ENCODE measurements around the gene SH3GL1. TPM values are rescaled to one million over a fixed set of nuclear protein-coding genes. Genes with fewer than 3 reads are reported as not detected.

SH3GL1 gene
- total and polyA plus RNA-seq, 2 of the 4 experiments (the other 2 are of a cell fraction), result 28.1 to 138 TPM

GRCh38 chr19:4313847-4314490 lies 86.4 kb downstream of the SH3GL1 start:
- no peak for TF ChIP-seq SMC3 (IDR thresholded peaks at IDR 0.05; ENCODE audit: low read depth, low read length)
- TF ChIP-seq FOS (IDR thresholded peaks at IDR 0.05; ENCODE audit: low read depth, low read length), result no peak
- no peak for TF ChIP-seq POLR2A (IDR thresholded peaks at IDR 0.05; ENCODE audit: low read depth, low read length)
- no peak for TF ChIP-seq RCOR1 (IDR thresholded peaks at IDR 0.05; ENCODE audit: insufficient replicate concordance, low read length)
- Histone ChIP-seq H3K27ac (ENCODE audit: insufficient read depth, low read length) (no peak overlapping the region), H3K4ac (ENCODE audit: low read depth, low read length) (no peak overlapping the region), H2AFZ (replicated peaks; ENCODE audit: low read length, poor library complexity) (no peak overlapping the region), H2BK20ac (ENCODE audit: low read depth, low read length) (no peak overlapping the region), H2BK15ac (ENCODE audit: low read depth, low read length) (no peak overlapping the region), H3K23ac (ENCODE audit: low read depth, low read length) (no peak overlapping the region), H3K27me3 (ENCODE audit: control insufficient read depth, insufficient read depth, low read length) (no peaks in the 10 kb centered on the region), H3K9me3 (ENCODE audit: control insufficient read depth, insufficient read depth, low read length) (no peaks in the 10 kb centered on the region), H2BK120ac (ENCODE audit: low read depth, low read length) (no peak overlapping the region), H2BK5ac (ENCODE audit: low read depth, low read length, poor library complexity, severe bottlenecking) (no peak overlapping the region), H2AK5ac (ENCODE audit: low read depth, low read length) (no peak overlapping the region), H3K4me3 (ENCODE audit: insufficient read depth, low read depth, low read length) (no peak overlapping the region), H3K36me3 (ENCODE audit: control insufficient read depth, insufficient read depth, low read length) (peaks cover 10% of the 10 kb centered on the region; the same call in 1 of the 2 replicates), H3K9ac (ENCODE audit: low read depth, low read length) (no peak overlapping the region), H3K18ac (ENCODE audit: low read depth, low read length) (no peak overlapping the region), H4K8ac (ENCODE audit: low read depth in 2 of 2, low read length in 2 of 2) (no peak overlapping the region), H2AK9ac (replicated peaks; ENCODE audit: low read depth, low read length, poor library complexity) (no peak overlapping the region), H3K4me2 (ENCODE audit: low read depth, low read length) (no peak overlapping the region), H3K4me1 (ENCODE audit: control insufficient read depth, insufficient read depth, low read length) (no peaks in the 10 kb centered on the region), H3K79me1 (ENCODE audit: low read depth in 1 of 2, low read length in 2 of 2) (no peaks in the 10 kb centered on the region; a peak in 1 of 4 replicates), H3K14ac (replicated peaks; ENCODE audit: low read depth, low read length) (no peak overlapping the region), H4K91ac (ENCODE audit: insufficient read depth, low read depth, low read length) (no peak overlapping the region), H3K9me1 (ENCODE audit: insufficient read depth, low read length) (no peaks in the 10 kb centered on the region), H4K5ac (ENCODE audit: low read depth, low read length) (no peak overlapping the region), H3K56ac (ENCODE audit: extremely low read depth, insufficient read depth, low read length) (no peak overlapping the region), H4K20me1 (ENCODE audit: insufficient read depth, low read length) (no peaks in the 10 kb centered on the region)
- ChIA-PET POLR2A (ENCODE audit: unreplicated experiment) (no interaction called here), CTCF (no interaction called here)
- ATAC-seq (ENCODE audit: low read depth) (no peak), DNase-seq (no peak)
- intact Hi-C loops (cut with micrococcal nuclease) (no loop called here), in situ Hi-C loops (cut with MboI; ENCODE audit: low sequenced_read_pairs) (no loop called here), dilution Hi-C loops (cut with HindIII; ENCODE audit: low sequenced_read_pairs, unreplicated experiment) (no loop called here)
- 94% methylated on average over 3 of the region's 12 CpGs; no CpG with 5 or more reads in 1 of the 2 experiments for WGBS, 2 experiments (ENCODE audit: extremely low coverage in 2 of 2, insufficient read length in 1 of 2)
- BruUV-seq (replicated peaks), result no TSS peak

Small RNA genes within 50 kb of the gene (microRNA-seq; reads per million reads assigned to microRNA genes)
- gene MIR4746 (ENCODE audit: insufficient read depth in 1 of 2, insufficient read length in 1 of 2, unreplicated experiment in 1 of 2), result 0 to 2.2 reads per million in 2 experiments

Small RNA genes within 50 kb of the gene (small RNA-seq; reads per million reads assigned to genes)
- gene MIR4746, result 0 reads per million in 5 experiments

Other genes starting within 250 kb of the SH3GL1 start
- gene CREB3L3, start 246.9 kb downstream of the SH3GL1 start, total RNA-seq (2012; rRNA removed), result not detected in 2 replicates
- not detected in 2 replicates for gene CREB3L3, start 246.9 kb downstream of the SH3GL1 start, polyA plus RNA-seq (2012; rRNA removed)
- 3.9 and 6.1 TPM in 2 replicates for gene SIRT6, start 218.0 kb downstream of the SH3GL1 start, total RNA-seq (2012; rRNA removed)
- gene SIRT6, start 218.0 kb downstream of the SH3GL1 start, polyA plus RNA-seq (2012; rRNA removed), result 25.3 and 31.6 TPM in 2 replicates
- 0.18 and 0.28 TPM in 2 replicates for gene ANKRD24, start 217.9 kb downstream of the SH3GL1 start, total RNA-seq (2012; rRNA removed)
- gene ANKRD24, start 217.9 kb downstream of the SH3GL1 start, polyA plus RNA-seq (2012; rRNA removed), result 0.21 and 0.29 TPM in 2 replicates
- gene EBI3, start 171.0 kb downstream of the SH3GL1 start, total RNA-seq (2012; rRNA removed), result 0.28 and 0.36 TPM in 2 replicates
- gene EBI3, start 171.0 kb downstream of the SH3GL1 start, polyA plus RNA-seq (2012; rRNA removed), result 2.7 and 3.0 TPM in 2 replicates
- 15.6 and 20.3 TPM in 2 replicates for gene YJU2, start 153.5 kb downstream of the SH3GL1 start, total RNA-seq (2012; rRNA removed)
- gene YJU2, start 153.5 kb downstream of the SH3GL1 start, polyA plus RNA-seq (2012; rRNA removed), result 18.8 and 18.9 TPM in 2 replicates
- gene SHD, start 121.3 kb downstream of the SH3GL1 start, total RNA-seq (2012; rRNA removed), result not detected in 2 replicates
- not detected in 2 replicates for gene SHD, start 121.3 kb downstream of the SH3GL1 start, polyA plus RNA-seq (2012; rRNA removed)
- gene TMIGD2, start 98.2 kb downstream of the SH3GL1 start, total RNA-seq (2012; rRNA removed), result not detected in 2 replicates
- gene TMIGD2, start 98.2 kb downstream of the SH3GL1 start, polyA plus RNA-seq (2012; rRNA removed), result not detected in 2 replicates
- 17.4 and 19.2 TPM in 2 replicates for gene FSD1, start 95.9 kb downstream of the SH3GL1 start, total RNA-seq (2012; rRNA removed)
- gene FSD1, start 95.9 kb downstream of the SH3GL1 start, polyA plus RNA-seq (2012; rRNA removed), result 23.4 and 24.4 TPM in 2 replicates
- 1.3 and 1.4 TPM in 2 replicates for gene STAP2, start 61.7 kb downstream of the SH3GL1 start, total RNA-seq (2012; rRNA removed)
- gene STAP2, start 61.7 kb downstream of the SH3GL1 start, polyA plus RNA-seq (2012; rRNA removed), result 3.2 and 3.4 TPM in 2 replicates
- gene MPND, start 57.0 kb downstream of the SH3GL1 start, total RNA-seq (2012; rRNA removed), result 2.3 and 3.3 TPM in 2 replicates
- gene MPND, start 57.0 kb downstream of the SH3GL1 start, polyA plus RNA-seq (2012; rRNA removed), result 8.1 and 9.8 TPM in 2 replicates
- 11.4 and 12.4 TPM in 2 replicates for gene CHAF1A, start 2.1 kb upstream of the SH3GL1 start, total RNA-seq (2012; rRNA removed)
- gene CHAF1A, start 2.1 kb upstream of the SH3GL1 start, polyA plus RNA-seq (2012; rRNA removed), result 22.9 and 26.7 TPM in 2 replicates
- 74.2 and 84.2 TPM in 2 replicates for gene UBXN6, start 57.2 kb upstream of the SH3GL1 start, total RNA-seq (2012; rRNA removed)
- 86.5 and 98.3 TPM in 2 replicates for gene UBXN6, start 57.2 kb upstream of the SH3GL1 start, polyA plus RNA-seq (2012; rRNA removed)
- gene HDGFL2, start 71.8 kb upstream of the SH3GL1 start, total RNA-seq (2012; rRNA removed), result 35.8 and 45.5 TPM in 2 replicates
- gene HDGFL2, start 71.8 kb upstream of the SH3GL1 start, polyA plus RNA-seq (2012; rRNA removed), result 48.5 and 53.0 TPM in 2 replicates
- gene PLIN4, start 117.9 kb upstream of the SH3GL1 start, total RNA-seq (2012; rRNA removed), result under 0.01 TPM in 2 replicates
- 0.07 and 0.09 TPM in 2 replicates for gene PLIN4, start 117.9 kb upstream of the SH3GL1 start, polyA plus RNA-seq (2012; rRNA removed)
- gene PLIN5, start 134.7 kb upstream of the SH3GL1 start, total RNA-seq (2012; rRNA removed), result not detected in 2 replicates
- gene PLIN5, start 134.7 kb upstream of the SH3GL1 start, polyA plus RNA-seq (2012; rRNA removed), result not detected in 2 replicates
- gene LRG1, start 139.5 kb upstream of the SH3GL1 start, total RNA-seq (2012; rRNA removed), result not detected in 2 replicates
- 0.03 TPM in 1 of 2 replicates, not detected in the other for gene LRG1, start 139.5 kb upstream of the SH3GL1 start, polyA plus RNA-seq (2012; rRNA removed)
- gene SEMA6B, start 159.1 kb upstream of the SH3GL1 start, total RNA-seq (2012; rRNA removed), result 0.18 and 0.28 TPM in 2 replicates
- 0.72 and 0.73 TPM in 2 replicates for gene SEMA6B, start 159.1 kb upstream of the SH3GL1 start, polyA plus RNA-seq (2012; rRNA removed)
- gene TNFAIP8L1, start 239.0 kb upstream of the SH3GL1 start, total RNA-seq (2012; rRNA removed), result 2.5 and 3.1 TPM in 2 replicates
- gene TNFAIP8L1, start 239.0 kb upstream of the SH3GL1 start, polyA plus RNA-seq (2012; rRNA removed), result 6.0 TPM in 2 replicates

Data from IMR-90 (cell line).